A673 (cell line): ENCODE data around the gene RIT2. TPM values are rescaled to one million over a fixed set of nuclear protein-coding genes. Genes with fewer than 3 reads are reported as not detected.

Experiments
- BruUV-seq: library from RNA; stranded (reverse); fragments of 400-500 nt; replicated peaks from 2 replicates; lab custom pipeline; 2021; lab: Mats Ljungman, UMichigan
- CTCF ChIA-PET: fragments of 300-600 bp; sonication (Branson Sonifier 250); formaldehyde crosslinking; loops from one replicate; lab custom pipeline; 2022; ENCODE audit warnings: antibody characterized with exemption; lab: Charles Lee
- POLR2A ChIA-PET: fragments of 300-600 bp; sonication (Branson Sonifier 250); formaldehyde crosslinking; loops from one replicate; lab custom pipeline; 2022; ENCODE audit warnings: antibody characterized with exemption; ENCODE audit not compliant: low non-redundant PET; lab: Charles Lee
- DNase-seq: peaks from one replicate; pipeline ENCODE4 v3.0.0-alpha.2; 2015; ENCODE audit warnings: low spot score
- H3K27ac ChIP-seq: fragments of 200-600 bp; sonication (generic); 2 replicates; pipeline ENCODE4 v1.5.1; 2016; ENCODE audit warnings: mixed run types, low read depth, mild to moderate bottlenecking, mixed read lengths, antibody characterized with exemption, low read length; ENCODE audit not compliant: poor library complexity, severe bottlenecking
- H3K27me3 ChIP-seq: fragments of 200-600 bp; sonication (generic); replicated peaks from 2 replicates; pipeline ENCODE4 v1.6.1; 2017; ENCODE audit warnings: mixed run types, low read depth, mild to moderate bottlenecking, mixed read lengths, antibody characterized with exemption, low read length; ENCODE audit not compliant: insufficient read depth, poor library complexity
- H3K36me3 ChIP-seq: fragments of 200-600 bp; sonication (generic); 2 replicates; pipeline ENCODE4 v1.6.1; 2016; ENCODE audit warnings: mixed run types, mild to moderate bottlenecking, mixed read lengths, antibody characterized with exemption, low read length; ENCODE audit not compliant: insufficient read depth, poor library complexity, severe bottlenecking
- H3K4me1 ChIP-seq: fragments of 200-600 bp; sonication (generic); 2 replicates; pipeline ENCODE4 v1.6.1; 2017; ENCODE audit warnings: mixed run types, mild to moderate bottlenecking, mixed read lengths, antibody characterized with exemption, low read length; ENCODE audit not compliant: insufficient read depth, poor library complexity, severe bottlenecking
- H3K4me3 ChIP-seq: fragments of 200-600 bp; sonication (generic); 2 replicates; pipeline ENCODE4 v1.5.1; 2016; ENCODE audit warnings: low read depth, mixed run types, mild to moderate bottlenecking, mixed read lengths, low read length; ENCODE audit not compliant: poor library complexity, severe bottlenecking
- H3K9me3 ChIP-seq: fragments of 200-600 bp; sonication (generic); 2 replicates; pipeline ENCODE4 v1.6.1; 2016; ENCODE audit warnings: mixed run types, low read depth, mild to moderate bottlenecking, mixed read lengths, antibody characterized with exemption, low read length; ENCODE audit not compliant: poor library complexity, severe bottlenecking
- CTCF ChIP-seq: fragments of 300-800, 200-600 bp; sonication (generic); conservative IDR thresholded peaks from 2 replicates; pipeline ENCODE4 v1.5.1; 2017; ENCODE audit warnings: low read depth, mild to moderate bottlenecking, antibody characterized with exemption, low read length, moderate library complexity, mixed read lengths
- EZH2 ChIP-seq: fragments of 200-600 bp; sonication (generic); IDR thresholded peaks from 2 replicates; pipeline ENCODE4 v1.6.1; 2017; ENCODE audit warnings: borderline replicate concordance, low read depth, mild to moderate bottlenecking, mixed read lengths, antibody characterized with exemption, low read length; ENCODE audit not compliant: poor library complexity, severe bottlenecking
- intact Hi-C: fragments of 100-400 bp; cut with micrococcal nuclease; formaldehyde crosslinking; loops from one replicate; pipeline ENCODE4 v1.10.0; 2022; ENCODE audit not compliant: unreplicated experiment
- total RNA-seq: library from RNA; stranded (reverse); gene quantifications from 2 replicates; pipeline ENCODE4 v1.2.3, GENCODE V29; 2021

The RIT2 gene
- total RNA-seq, 1 experiment from 2014 or later: not detected

GRCh38 chr18:42854558-42854957 lies 260.9 kb downstream of the RIT2 start:
- no peaks in the 10 kb centered on the region for H3K27me3 ChIP-seq
- H3K4me1 ChIP-seq: no peaks in the 10 kb centered on the region
- no peak for DNase-seq
- no peak overlapping the region for H3K4me3 ChIP-seq
- no peaks in the 10 kb centered on the region for H3K9me3 ChIP-seq
- BruUV-seq: no TSS peak
- intact Hi-C loops: no loop called here
- ChIA-PET CTCF (no interaction called here), POLR2A (no interaction called here)
- no peaks in the 10 kb centered on the region for H3K36me3 ChIP-seq
- H3K27ac ChIP-seq: no peak overlapping the region
- TF ChIP-seq EZH2 (no peak), CTCF (no peak)

GRCh38 chr18:42850174-42851083 lies 265.1 kb downstream of the RIT2 start:
- intact Hi-C loops: no loop called here
- Histone ChIP-seq H3K4me1 (no peaks in the 10 kb centered on the region), H3K27me3 (no peaks in the 10 kb centered on the region), H3K4me3 (no peak overlapping the region), H3K9me3 (no peaks in the 10 kb centered on the region), H3K36me3 (no peaks in the 10 kb centered on the region), H3K27ac (no peak overlapping the region)
- no peak for TF ChIP-seq CTCF
- TF ChIP-seq EZH2: no peak
- no TSS peak for BruUV-seq
- ChIA-PET POLR2A (no interaction called here), CTCF (no interaction called here)
- no peak for DNase-seq

GRCh38 chr18:42839408-42839807 lies 276.1 kb downstream of the RIT2 start:
- no peak for TF ChIP-seq EZH2
- no peak for TF ChIP-seq CTCF
- ChIA-PET CTCF (no interaction called here), POLR2A (no interaction called here)
- BruUV-seq: no TSS peak
- no peaks in the 10 kb centered on the region for H3K36me3 ChIP-seq
- H3K4me3 ChIP-seq: no peak overlapping the region
- H3K27me3 ChIP-seq: no peaks in the 10 kb centered on the region
- no peaks in the 10 kb centered on the region for H3K4me1 ChIP-seq
- intact Hi-C loops: no loop called here
- H3K9me3 ChIP-seq: no peaks in the 10 kb centered on the region
- H3K27ac ChIP-seq: no peak overlapping the region
- peak; percentile 0 for DNase-seq
